ENCODE measurements around the gene ACVR1B.
A peak's percentile ranks its signal among the peaks of the same experiment; 100 is the strongest.

The ACVR1B gene

GRCh38 chr12:51917746-51918453 is 33.6 kb upstream of the ACVR1B start:
- DNase-seq (ENCODE audit: low spot score): no peak

DNA sequence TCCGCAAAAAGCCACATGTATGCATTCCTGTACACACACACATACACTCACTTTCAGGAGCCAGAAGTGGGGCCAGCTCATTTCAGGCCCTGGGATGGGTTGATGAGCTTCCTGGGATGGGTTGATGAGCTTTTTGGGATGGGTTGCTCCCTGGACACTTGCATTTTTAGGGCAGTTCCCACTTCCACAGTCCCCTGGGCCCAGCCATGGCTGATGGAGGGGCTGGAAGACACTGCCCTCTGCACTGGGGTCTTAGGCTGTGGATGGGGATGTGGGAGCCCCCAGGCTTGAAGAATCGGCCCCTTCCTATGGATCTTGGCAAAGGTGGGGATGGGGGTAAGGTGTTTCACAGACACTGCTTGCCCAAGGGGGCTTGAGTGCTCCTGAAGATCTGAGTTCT is 31.5 kb upstream of the ACVR1B start:
- DNase-seq (ENCODE audit: low spot score): no peak

GRCh38 chr12:51921017-51921725 is 30.3 kb upstream of the ACVR1B start:
- DNase-seq (ENCODE audit: low spot score): no peak

DNA sequence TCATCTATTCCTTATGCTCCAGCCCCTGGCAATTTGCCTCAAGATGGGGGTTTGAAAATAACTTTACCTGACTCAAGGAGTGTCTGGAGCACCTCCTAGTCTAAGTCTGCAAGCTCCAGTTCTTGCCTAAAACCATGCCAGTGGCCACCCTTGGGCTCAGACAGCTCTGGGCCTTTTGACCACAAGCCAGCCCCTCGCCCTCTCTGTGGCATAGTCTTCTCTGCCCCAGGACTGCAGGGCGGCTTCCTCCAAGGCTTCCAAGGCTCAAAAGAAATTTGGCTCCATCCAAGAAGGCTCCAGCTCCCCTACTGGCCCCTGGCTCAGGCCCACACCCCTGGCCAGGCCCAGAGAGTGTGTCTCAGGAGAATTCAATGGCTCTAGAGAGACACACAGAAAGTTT is 29.4 kb upstream of the ACVR1B start:
- no peak for DNase-seq (ENCODE audit: low spot score)

DNA sequence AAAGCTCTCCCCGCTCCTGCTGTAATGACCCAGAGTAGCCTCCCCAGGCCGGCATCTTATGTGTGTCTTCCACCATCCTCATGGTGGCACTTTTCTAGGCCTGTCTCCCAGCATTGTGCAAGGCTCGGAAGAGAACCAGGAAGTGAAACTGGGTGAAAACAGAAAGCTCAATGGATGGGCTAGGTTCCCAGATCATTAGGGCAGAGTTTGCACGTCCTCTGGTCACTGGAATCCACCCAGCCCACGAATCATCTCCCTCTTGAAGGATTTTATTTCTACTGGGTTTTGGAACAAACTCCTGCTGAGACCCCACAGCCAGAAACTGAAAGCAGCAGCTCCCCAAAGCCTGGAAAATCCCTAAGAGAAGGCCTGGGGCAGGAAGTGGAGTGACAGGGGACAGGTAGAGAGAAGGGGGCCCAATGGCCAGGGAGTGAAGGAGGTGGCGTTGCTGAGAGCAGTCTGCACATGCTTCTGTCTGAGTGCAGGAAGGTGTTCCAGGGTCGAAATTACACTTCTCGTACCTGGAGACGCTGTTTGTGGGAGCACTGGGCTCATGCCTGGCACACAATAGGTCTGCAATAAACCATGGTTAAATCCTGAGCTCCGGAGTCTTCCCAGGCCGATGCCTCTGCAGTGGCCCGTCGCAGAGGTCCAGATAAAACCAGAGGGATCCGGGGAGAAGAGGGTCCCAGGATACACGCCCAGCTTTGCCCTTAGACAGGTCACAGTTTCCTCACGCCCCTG is 28.6 kb upstream of the ACVR1B start:
- no peak for DNase-seq (ENCODE audit: low spot score)

DNA sequence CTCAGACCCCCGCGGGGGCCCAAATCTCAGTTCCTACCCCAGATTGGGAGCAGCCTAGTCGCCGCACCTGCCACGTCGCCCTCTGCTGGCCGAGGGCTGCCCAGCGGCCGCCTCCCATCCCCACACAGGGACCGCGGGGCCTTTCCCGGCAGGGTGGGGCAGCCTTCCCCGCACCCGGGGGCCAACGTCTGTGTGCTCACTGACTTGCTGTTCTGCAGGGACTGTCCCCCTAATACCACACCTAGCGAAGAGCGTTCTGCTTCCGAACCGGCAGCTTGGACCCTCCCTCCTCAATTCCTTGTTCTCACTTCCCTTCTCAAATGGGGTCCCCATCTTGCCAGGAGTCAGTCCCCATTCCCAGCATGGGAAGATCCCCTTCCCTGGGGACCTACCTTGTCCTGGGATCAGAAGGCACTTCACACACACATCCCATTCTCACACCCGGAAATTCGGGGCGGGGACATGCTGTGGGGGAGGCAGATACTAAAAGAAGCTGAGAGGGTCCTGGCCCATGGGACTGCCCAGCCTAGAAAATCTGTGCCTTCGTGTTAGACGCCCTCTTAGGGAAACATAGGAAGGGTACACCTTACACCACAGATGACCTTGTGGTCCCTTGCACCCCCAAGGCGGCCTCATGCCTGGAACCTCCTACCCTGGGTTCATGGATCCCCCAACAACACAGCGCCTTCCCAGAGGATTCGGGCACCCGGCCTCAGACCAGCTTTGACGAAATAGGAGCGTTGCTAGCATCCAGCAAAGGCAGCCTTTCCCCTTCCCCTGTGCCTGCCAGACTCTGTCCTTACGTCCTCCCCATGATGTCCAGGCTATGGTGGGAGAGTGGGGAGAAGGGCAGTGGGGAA is 27.8 kb upstream of the ACVR1B start:
- DNase-seq (ENCODE audit: low spot score): peak; percentile 47

GRCh38 chr12:51924551-51925319 is 26.8 kb upstream of the ACVR1B start:
- DNase-seq (ENCODE audit: low spot score): no peak

DNA sequence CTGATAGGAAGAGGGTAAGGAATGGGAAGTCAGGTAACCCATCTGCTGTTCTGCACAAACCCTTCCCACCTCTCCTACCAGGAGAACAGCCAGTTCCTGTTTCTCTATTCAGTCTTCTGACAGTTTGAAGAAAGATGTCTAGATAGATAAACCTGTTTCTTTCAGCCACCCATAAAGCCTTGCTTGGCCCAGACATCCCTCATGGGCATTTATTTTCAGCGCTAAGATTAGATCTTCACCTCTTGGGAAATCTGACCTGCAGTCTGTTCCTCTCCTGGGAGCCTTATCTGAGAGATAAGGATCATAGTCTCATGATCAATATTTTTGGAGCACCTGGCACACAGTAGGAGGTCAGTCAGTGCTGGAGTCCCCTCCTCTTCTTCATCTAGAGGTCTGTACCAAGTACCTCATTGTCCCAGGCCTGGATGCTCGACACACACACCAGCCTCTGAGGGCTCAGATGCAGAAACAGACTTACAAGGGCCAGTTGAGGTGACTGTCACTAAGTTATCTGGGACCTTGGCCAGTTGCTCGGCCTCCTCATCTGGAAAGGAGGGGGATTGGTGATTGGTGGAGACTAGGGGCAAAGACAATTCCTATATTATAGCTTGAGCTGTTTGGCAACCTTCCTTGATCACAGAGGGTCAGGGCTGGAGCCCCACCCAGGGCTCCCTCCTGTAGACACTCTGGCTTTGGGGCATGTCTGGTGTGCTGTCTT is 26.0 kb upstream of the ACVR1B start:
- DNase-seq (ENCODE audit: low spot score): no peak

DNA sequence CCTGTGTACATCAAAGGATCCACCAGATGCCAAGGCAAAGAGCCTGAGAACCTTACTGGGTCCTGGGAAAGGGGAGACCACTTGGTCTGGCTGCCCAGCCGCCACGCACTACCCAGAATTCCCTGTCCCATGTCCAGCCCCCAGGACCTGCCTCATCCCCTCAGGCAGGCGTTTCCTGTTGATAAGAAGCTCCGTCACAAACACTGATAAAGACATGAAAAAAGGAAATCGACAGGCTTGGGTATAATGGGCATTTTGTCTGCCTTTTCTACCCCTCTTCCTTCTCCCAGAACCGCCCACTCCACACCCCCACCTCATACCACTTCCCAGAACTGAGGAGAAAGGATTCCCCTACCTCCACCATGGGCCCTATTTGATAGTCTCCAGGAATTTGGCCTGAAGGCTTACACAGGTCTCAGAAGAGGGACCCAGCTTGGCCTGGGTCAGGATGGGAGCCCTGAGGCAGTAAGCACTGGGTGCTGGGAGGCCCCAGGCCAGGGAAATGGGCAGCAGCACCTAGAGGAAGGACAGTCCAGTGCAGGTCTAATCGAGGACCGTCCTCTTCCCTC is 25.4 kb upstream of the ACVR1B start:
- DNase-seq (ENCODE audit: low spot score): no peak

DNA sequence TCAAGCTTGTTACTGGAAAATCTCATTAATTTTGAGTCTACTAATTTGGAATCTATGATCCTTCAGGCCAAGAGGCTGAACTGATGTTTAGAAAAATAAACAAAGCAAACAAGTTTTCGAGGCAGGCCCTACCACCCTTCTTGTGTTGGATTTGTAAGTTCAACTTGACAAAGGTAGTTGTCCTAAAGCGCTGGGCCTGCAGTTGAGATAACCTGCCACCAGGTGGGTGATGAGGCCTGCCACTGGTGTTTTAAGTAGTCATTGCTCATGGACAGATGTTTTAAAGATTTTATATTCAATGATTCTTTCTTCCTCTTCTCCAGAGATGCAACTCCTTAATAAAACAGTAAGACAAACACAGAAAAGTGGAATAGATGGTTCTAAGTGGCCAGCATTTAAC is 24.8 kb upstream of the ACVR1B start:
- peak; percentile 38 for DNase-seq (ENCODE audit: low spot score)

GRCh38 chr12:51932218-51933076 is 19.1 kb upstream of the ACVR1B start:
- no peak for DNase-seq (ENCODE audit: low spot score)

DNA sequence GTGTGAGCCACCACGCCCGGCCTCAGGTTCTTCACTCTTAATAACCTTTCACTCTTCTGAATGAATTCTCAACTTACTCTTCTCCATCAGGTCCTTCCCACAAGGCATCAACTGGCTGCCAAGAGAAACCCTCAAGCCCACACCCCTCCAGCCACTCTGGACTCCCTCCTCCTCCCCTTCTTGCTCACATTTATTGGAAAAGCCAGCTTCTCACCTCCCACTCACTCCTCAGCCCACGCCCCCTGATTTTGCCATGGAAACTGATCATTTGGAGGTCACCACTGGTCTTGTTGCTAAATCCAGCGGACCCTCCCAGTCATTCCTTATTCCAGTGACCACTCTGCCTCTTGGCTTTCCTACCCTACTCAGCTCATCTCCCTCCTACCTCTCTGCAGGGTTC is 17.4 kb upstream of the ACVR1B start:
- no peak for DNase-seq (ENCODE audit: low spot score)

GRCh38 chr12:51937926-51938325 is 13.6 kb upstream of the ACVR1B start:
- no peak for DNase-seq (ENCODE audit: low spot score)

GRCh38 chr12:51938726-51939125 is 12.8 kb upstream of the ACVR1B start:
- DNase-seq (ENCODE audit: low spot score): no peak

GRCh38 chr12:51941011-51941581 is 10.4 kb upstream of the ACVR1B start:
- no peak for DNase-seq (ENCODE audit: low spot score)

- no peak for DNase-seq (ENCODE audit: low spot score)
These were observed 9.9 kb upstream of the ACVR1B start for GRCh38 chr12:51941604-51942003.

GRCh38 chr12:51942056-51942455 is 9.4 kb upstream of the ACVR1B start:
- no peak for DNase-seq (ENCODE audit: low spot score)

GRCh38 chr12:51942501-51943000 is 8.9 kb upstream of the ACVR1B start:
- DNase-seq (ENCODE audit: low spot score): no peak

- DNase-seq (ENCODE audit: low spot score): no peak
These were observed 8.2 kb upstream of the ACVR1B start for GRCh38 chr12:51943346-51943745.

Measured in CD4-positive, alpha-beta T cell treated with Interleukin-2 at 100 ng/mL for 4 hours (primary cell).